Measurements from ENCODE around the gene TMEM50B.

TMEM50B gene

DNA sequence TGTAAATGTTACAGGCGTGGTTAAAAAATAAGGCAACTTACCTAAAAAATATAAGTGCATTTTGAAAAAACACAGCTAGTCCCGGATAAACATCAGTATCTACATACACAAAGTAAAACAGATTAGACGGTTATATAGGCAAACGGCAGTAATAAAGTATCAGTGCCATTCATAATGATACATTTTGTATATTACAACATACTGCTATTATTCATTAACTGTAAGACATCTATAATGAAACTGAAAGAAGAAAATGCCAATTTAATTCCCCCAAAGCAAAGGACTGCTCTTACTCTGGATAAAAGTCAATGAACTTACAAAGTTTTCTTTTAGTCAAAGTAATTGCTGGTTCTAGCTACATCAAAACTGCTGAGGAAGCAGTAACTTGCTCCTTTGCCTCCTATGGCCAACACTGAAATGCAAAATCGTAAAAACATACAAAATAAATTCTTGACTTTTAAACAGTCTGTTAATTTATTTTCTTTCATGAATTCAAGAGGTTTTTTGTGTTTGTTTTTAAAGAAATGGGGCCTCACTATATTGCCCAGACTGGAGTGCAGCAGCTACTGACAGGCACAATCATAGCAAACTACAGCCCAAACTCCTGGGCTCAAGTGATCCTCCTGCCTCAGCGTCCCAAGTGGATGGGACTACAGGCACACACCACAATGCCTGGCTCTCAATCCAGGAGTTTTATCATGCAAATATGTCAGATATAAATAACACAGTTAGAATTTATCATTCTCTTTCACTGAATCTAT lies 23.9 kb downstream of the TMEM50B start:
- no peak for ATAC-seq
- TF ChIP-seq ZNF565 (CRISPR knock-in tag; conservative IDR thresholded peaks at IDR 0.05; ENCODE audit: low read depth) (no peak), TOX (CRISPR knock-in tag; IDR thresholded peaks at IDR 0.05; ENCODE audit: borderline replicate concordance) (no peak), ZNF8 (CRISPR knock-in tag; IDR thresholded peaks at IDR 0.05) (no peak), ZC3H10 (CRISPR knock-in tag; IDR thresholded peaks at IDR 0.05) (no peak), ESRRG (CRISPR knock-in tag; IDR thresholded peaks at IDR 0.05) (no peak)
- TF ChIP-seq, protein P1, sequence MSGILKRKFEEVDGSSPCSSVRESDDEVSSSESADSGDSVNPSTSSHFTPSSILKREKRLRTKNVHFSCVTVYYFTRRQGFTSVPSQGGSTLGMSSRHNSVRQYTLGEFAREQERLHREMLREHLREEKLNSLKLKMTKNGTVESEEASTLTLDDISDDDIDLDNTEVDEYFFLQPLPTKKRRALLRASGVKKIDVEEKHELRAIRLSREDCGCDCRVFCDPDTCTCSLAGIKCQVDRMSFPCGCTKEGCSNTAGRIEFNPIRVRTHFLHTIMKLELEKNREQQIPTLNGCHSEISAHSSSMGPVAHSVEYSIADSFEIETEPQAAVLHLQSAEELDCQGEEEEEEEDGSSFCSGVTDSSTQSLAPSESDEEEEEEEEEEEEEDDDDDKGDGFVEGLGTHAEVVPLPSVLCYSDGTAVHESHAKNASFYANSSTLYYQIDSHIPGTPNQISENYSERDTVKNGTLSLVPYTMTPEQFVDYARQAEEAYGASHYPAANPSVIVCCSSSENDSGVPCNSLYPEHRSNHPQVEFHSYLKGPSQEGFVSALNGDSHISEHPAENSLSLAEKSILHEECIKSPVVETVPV (CRISPR knock-in tag; IDR thresholded peaks at IDR 0.05), result no peak

DNA sequence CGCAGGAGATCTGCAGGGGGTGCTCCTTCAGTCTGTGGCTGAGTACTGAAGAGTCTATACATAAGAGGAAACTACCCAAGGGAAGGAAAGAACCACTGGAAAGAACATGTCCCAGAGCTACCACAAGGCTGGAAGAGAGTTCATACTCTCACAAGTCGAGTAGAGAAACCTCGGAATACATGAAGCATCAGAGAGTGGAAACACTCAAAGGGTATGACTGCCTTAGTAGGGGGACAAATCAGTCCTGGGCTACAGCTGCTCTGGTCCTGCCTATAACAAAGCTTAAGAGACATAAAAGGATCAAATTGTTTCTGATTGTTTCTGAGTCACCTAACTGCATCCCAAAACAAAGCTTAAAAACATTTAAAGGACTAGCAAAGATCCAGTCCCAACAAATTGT lies 27.4 kb downstream of the TMEM50B start:
- TF ChIP-seq, protein P2, sequence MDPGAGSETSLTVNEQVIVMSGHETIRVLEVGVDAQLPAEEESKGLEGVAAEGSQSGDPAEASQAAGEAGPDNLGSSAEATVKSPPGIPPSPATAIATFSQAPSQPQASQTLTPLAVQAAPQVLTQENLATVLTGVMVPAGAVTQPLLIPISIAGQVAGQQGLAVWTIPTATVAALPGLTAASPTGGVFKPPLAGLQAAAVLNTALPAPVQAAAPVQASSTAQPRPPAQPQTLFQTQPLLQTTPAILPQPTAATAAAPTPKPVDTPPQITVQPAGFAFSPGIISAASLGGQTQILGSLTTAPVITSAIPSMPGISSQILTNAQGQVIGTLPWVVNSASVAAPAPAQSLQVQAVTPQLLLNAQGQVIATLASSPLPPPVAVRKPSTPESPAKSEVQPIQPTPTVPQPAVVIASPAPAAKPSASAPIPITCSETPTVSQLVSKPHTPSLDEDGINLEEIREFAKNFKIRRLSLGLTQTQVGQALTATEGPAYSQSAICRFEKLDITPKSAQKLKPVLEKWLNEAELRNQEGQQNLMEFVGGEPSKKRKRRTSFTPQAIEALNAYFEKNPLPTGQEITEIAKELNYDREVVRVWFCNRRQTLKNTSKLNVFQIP (CRISPR knock-in tag; IDR thresholded peaks at IDR 0.05; ENCODE audit: borderline replicate concordance, low read depth), result no peak
- TF ChIP-seq OSR1 (CRISPR knock-in tag; IDR thresholded peaks at IDR 0.05), result no peak
- TF ChIP-seq, protein P3, sequence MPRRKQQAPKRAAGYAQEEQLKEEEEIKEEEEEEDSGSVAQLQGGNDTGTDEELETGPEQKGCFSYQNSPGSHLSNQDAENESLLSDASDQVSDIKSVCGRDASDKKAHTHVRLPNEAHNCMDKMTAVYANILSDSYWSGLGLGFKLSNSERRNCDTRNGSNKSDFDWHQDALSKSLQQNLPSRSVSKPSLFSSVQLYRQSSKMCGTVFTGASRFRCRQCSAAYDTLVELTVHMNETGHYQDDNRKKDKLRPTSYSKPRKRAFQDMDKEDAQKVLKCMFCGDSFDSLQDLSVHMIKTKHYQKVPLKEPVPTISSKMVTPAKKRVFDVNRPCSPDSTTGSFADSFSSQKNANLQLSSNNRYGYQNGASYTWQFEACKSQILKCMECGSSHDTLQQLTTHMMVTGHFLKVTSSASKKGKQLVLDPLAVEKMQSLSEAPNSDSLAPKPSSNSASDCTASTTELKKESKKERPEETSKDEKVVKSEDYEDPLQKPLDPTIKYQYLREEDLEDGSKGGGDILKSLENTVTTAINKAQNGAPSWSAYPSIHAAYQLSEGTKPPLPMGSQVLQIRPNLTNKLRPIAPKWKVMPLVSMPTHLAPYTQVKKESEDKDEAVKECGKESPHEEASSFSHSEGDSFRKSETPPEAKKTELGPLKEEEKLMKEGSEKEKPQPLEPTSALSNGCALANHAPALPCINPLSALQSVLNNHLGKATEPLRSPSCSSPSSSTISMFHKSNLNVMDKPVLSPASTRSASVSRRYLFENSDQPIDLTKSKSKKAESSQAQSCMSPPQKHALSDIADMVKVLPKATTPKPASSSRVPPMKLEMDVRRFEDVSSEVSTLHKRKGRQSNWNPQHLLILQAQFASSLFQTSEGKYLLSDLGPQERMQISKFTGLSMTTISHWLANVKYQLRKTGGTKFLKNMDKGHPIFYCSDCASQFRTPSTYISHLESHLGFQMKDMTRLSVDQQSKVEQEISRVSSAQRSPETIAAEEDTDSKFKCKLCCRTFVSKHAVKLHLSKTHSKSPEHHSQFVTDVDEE (CRISPR knock-in tag; IDR thresholded peaks at IDR 0.05), result no peak
- TF ChIP-seq ISL1 (CRISPR knock-in tag; IDR thresholded peaks at IDR 0.05), result no peak
- no peak for TF ChIP-seq BACH2 (CRISPR knock-in tag; IDR thresholded peaks at IDR 0.05; ENCODE audit: borderline replicate concordance)
- no peak for TF ChIP-seq TOX (CRISPR knock-in tag; IDR thresholded peaks at IDR 0.05; ENCODE audit: borderline replicate concordance)
- TF ChIP-seq, protein P4, sequence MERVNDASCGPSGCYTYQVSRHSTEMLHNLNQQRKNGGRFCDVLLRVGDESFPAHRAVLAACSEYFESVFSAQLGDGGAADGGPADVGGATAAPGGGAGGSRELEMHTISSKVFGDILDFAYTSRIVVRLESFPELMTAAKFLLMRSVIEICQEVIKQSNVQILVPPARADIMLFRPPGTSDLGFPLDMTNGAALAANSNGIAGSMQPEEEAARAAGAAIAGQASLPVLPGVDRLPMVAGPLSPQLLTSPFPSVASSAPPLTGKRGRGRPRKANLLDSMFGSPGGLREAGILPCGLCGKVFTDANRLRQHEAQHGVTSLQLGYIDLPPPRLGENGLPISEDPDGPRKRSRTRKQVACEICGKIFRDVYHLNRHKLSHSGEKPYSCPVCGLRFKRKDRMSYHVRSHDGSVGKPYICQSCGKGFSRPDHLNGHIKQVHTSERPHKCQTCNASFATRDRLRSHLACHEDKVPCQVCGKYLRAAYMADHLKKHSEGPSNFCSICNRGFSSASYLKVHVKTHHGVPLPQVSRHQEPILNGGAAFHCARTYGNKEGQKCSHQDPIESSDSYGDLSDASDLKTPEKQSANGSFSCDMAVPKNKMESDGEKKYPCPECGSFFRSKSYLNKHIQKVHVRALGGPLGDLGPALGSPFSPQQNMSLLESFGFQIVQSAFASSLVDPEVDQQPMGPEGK (CRISPR knock-in tag; IDR thresholded peaks at IDR 0.05; ENCODE audit: borderline replicate concordance), result no peak
- no peak for TF ChIP-seq ARNTL (CRISPR knock-in tag; IDR thresholded peaks at IDR 0.05; ENCODE audit: borderline replicate concordance, low read depth)
- no peak for TF ChIP-seq CSDC2 (CRISPR knock-in tag; IDR thresholded peaks at IDR 0.05)
- no peak for TF ChIP-seq ZFP30 (CRISPR knock-in tag; IDR thresholded peaks at IDR 0.05)
- no peak for TF ChIP-seq RARB (CRISPR knock-in tag; IDR thresholded peaks at IDR 0.05)
- TF ChIP-seq, protein P5, sequence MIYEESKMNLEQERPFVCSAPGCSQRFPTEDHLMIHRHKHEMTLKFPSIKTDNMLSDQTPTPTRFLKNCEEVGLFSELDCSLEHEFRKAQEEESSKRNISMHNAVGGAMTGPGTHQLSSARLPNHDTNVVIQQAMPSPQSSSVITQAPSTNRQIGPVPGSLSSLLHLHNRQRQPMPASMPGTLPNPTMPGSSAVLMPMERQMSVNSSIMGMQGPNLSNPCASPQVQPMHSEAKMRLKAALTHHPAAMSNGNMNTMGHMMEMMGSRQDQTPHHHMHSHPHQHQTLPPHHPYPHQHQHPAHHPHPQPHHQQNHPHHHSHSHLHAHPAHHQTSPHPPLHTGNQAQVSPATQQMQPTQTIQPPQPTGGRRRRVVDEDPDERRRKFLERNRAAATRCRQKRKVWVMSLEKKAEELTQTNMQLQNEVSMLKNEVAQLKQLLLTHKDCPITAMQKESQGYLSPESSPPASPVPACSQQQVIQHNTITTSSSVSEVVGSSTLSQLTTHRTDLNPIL (CRISPR knock-in tag; IDR thresholded peaks at IDR 0.05; ENCODE audit: low read depth), result no peak
- TF ChIP-seq SNAI2 (CRISPR knock-in tag; IDR thresholded peaks at IDR 0.05), result no peak
- no peak for TF ChIP-seq ESRRG (CRISPR knock-in tag; IDR thresholded peaks at IDR 0.05)
- TF ChIP-seq ZC3H10 (CRISPR knock-in tag; IDR thresholded peaks at IDR 0.05), result no peak
- TF ChIP-seq ZFP3 (CRISPR knock-in tag; IDR thresholded peaks at IDR 0.05), result no peak
- no peak for ATAC-seq

DNA sequence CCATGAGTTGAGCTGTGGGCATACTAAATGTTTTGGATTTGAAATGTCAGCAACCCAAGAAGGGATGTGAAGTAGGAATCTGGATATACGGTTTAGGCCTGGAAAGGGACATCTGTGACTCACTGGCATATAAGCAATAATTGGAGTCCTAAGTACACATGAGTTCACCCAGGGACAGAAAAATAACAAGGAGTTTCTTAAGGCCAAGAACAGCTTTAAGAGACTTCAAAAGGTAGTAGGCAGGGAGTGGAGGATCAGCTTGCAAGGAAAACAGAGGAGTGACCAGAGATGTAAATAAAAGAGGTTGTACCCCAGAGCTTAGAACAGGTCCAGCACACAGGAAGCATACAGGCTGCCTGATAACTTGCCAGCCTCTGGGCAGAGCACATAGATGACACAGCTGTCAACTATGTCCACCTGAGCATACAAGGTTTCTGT lies 28.1 kb downstream of the TMEM50B start:
- TF ChIP-seq CSDC2 (CRISPR knock-in tag; IDR thresholded peaks at IDR 0.05) (no peak), ZNF70 (CRISPR knock-in tag; IDR thresholded peaks at IDR 0.05) (no peak), PPARA (CRISPR knock-in tag; IDR thresholded peaks at IDR 0.05; ENCODE audit: borderline replicate concordance) (no peak), ESRRG (CRISPR knock-in tag; IDR thresholded peaks at IDR 0.05) (no peak)
- TF ChIP-seq, protein P2 (CRISPR knock-in tag; IDR thresholded peaks at IDR 0.05; ENCODE audit: borderline replicate concordance, low read depth), result no peak
- ATAC-seq, result peak; percentile 63
